Measurements from ENCODE around the gene DPP7. TPM values are rescaled to one million over a fixed set of nuclear protein-coding genes. Genes with fewer than 3 reads are reported as not detected.

DPP7 gene
- total and polyA plus RNA-seq, 4 experiments from 2014 or later: 135 to 362 (median 282) TPM

DNA sequence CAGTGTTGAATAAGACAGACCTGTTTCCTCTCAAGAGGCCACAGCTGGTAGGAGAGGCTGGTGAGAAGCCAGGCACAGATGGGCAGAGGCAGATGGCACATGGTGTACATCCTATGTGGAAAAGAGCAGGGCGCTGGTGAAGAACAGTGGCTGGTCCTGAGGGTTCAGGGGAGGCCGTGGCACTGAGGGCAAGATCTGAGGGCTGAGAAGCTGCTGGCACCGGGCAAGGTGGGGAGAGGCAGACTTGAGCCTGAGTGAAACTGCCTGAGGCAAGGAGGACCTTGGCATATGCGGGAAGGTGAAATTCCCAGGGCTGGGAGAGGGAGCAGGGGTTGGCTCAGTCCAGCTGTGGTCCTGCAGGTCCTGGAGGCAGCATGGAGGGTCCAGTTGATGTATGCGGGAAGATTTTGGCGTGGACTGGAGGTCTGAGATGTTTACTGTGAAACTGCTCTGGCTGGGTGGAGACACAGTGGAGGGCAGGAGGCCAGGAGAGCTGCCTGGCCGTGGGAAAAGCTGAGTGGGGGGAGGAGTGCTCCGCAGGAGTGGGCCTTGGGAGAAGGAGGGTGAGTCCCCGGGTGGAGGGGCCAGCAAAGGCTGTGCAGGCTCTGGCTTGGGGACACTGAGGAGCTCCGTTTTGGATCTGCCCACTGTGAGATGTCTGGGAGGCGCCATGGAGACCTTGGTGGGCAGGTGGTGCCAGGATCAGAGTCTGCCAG is 25.1 kb downstream of the DPP7 start:
- ChIA-PET POLR2A (ENCODE audit: partially characterized antibody) (interaction anchor here (0.6 to 4.4 kb wide), 4 partner anchors 25 to 167 kb away, joined by 3 to 44 read pairs (median 4); partner anchors contain the start of genes DPP7 and TUBB4B), CTCF (ENCODE audit: partially characterized antibody) (interaction anchor here (0.9 to 2.0 kb wide), 5 partner anchors 22 to 54 kb away, joined by 3 to 6 read pairs (median 4); no protein-coding TSS in a partner anchor)
- Histone ChIP-seq H3K27me3 (ENCODE audit: insufficient read depth, low read length) (no peaks in the 10 kb centered on the region), H3K4me1 (ENCODE audit: insufficient read depth, low read length) (peaks cover 29% of the 10 kb centered on the region), H3K4me3 (ENCODE audit: low read length in 2 of 2) (no peak overlapping the region), H3K27ac (ENCODE audit: low read depth, low read length) (no peak overlapping the region), H3K9me3 (ENCODE audit: control insufficient read depth in 1 of 2, low read length in 2 of 2) (no peaks in the 10 kb centered on the region), H3K36me3 (ENCODE audit: insufficient read depth, low read length) (peaks cover 4% of the 10 kb centered on the region)
- Mint-ChIP-seq H3K9me3 (peaks cover 0 to 2% (median 0%) of the 10 kb centered on the region in 8 donors), H3K27ac (peak overlapping the region; percentile 40 to 87 (median 70)), H3K36me3 (peaks cover 11 to 33% of the 10 kb centered on the region in 2 donors), H3K27me3 (no peaks in the 10 kb centered on the region), H3K4me1 (peaks cover 22 to 41% (median 32%) of the 10 kb centered on the region in 4 donors), H3K4me3 (no peak overlapping the region)
- DNase-seq: no peak
- intact Hi-C loops (cut with micrococcal nuclease): loop anchor here (5.0 kb wide), 1 partner anchor 242 kb away; the partner anchor contains the start of gene PHPT1

DNA sequence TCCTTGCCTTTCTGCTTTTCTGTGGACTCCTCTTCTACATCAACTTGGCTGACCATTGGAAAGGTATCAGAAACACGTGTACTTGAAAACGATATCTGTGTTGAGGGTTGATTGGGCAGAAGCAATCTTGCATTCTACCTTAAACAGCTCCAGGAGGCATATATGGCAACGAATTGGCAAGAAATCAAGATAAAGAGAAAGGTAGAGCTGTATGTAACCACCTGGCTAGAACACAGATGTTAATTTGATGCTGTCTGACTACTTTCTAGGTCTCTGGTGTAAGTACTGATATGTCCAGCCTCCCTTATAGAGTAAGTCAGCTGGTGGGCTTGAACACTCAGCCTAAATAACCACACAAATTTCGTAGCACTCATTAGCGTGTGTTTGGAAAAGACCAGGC is 26.4 kb downstream of the DPP7 start:
- Mint-ChIP-seq H3K4me1 (peaks cover 20 to 39% (median 31%) of the 10 kb centered on the region in 4 donors), H3K4me3 (peak overlapping the region; percentile 83 to 92 (median 90)), H3K27ac (peak overlapping the region; percentile 89 to 96 (median 95)), H3K27me3 (no peaks in the 10 kb centered on the region), H3K36me3 (peaks cover 11 to 33% of the 10 kb centered on the region in 2 donors), H3K9me3 (peaks cover 0 to 2% (median 0%) of the 10 kb centered on the region in 8 donors)
- ChIA-PET POLR2A (ENCODE audit: partially characterized antibody) (interaction anchor here (0.7 to 4.4 kb wide), 12 partner anchors 8 to 297 kb away, joined by 3 to 44 read pairs (median 9); partner anchors contain the start of genes ABCA2, DPP7, PAXX and RNF224), CTCF (ENCODE audit: partially characterized antibody) (interaction anchor here (0.9 to 3.4 kb wide), 5 partner anchors 9 to 59 kb away, joined by 3 to 38 read pairs (median 6); no protein-coding TSS in a partner anchor)
- Histone ChIP-seq H3K27ac (ENCODE audit: low read depth, low read length) (peak overlapping the region; percentile 92), H3K4me3 (ENCODE audit: low read length in 2 of 2) (no peak overlapping the region), H3K27me3 (ENCODE audit: insufficient read depth, low read length) (no peaks in the 10 kb centered on the region), H3K9me3 (ENCODE audit: control insufficient read depth in 1 of 2, low read length in 2 of 2) (no peaks in the 10 kb centered on the region), H3K4me1 (ENCODE audit: insufficient read depth, low read length) (peaks cover 29% of the 10 kb centered on the region), H3K36me3 (ENCODE audit: insufficient read depth, low read length) (peaks cover 4% of the 10 kb centered on the region)
- DNase-seq: no peak
- intact Hi-C loops (cut with micrococcal nuclease): loop anchor here (5.0 kb wide), 1 partner anchor 241 kb away; the partner anchor contains the start of gene PHPT1

DNA sequence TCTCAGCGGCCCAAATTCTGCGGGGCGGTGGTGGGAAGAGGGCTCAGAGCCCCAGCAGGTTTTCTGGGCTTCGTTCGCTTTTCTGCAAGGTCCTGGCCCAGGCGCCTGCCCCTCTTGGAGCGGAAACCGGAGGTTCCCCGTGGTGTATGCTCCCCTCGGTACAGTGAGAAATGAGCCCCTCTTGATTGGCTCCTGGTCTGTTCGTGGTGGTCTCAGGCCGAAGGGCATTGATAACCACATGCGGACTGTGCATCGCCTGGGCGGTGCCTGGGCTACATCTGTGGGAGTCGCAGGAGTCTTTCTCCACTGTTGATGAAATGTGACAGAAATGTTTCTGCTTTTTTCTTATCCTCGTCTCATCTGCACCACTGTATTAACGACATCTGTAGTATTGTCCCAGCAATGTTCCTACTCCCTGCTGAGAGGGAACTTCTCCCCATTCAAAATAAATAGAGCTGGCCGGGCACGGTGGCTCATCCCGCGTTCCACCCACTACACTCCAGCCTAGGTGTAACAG is 27.1 kb downstream of the DPP7 start:
- Histone ChIP-seq H3K36me3 (ENCODE audit: insufficient read depth, low read length) (peaks cover 4% of the 10 kb centered on the region), H3K4me3 (ENCODE audit: low read length in 2 of 2) (peak overlapping the region; percentile 81 to 82), H3K9me3 (ENCODE audit: control insufficient read depth in 1 of 2, low read length in 2 of 2) (no peaks in the 10 kb centered on the region), H3K4me1 (ENCODE audit: insufficient read depth, low read length) (peaks cover 29% of the 10 kb centered on the region), H3K27ac (ENCODE audit: low read depth, low read length) (peak overlapping the region; percentile 92), H3K27me3 (ENCODE audit: insufficient read depth, low read length) (no peaks in the 10 kb centered on the region)
- Mint-ChIP-seq H3K36me3 (peaks cover 6 to 28% of the 10 kb centered on the region in 2 donors), H3K4me3 (peak overlapping the region; percentile 83 to 92 (median 90)), H3K27me3 (no peaks in the 10 kb centered on the region), H3K4me1 (peaks cover 19 to 37% (median 29%) of the 10 kb centered on the region in 4 donors), H3K9me3 (peaks cover 0 to 1% (median 0%) of the 10 kb centered on the region in 8 donors), H3K27ac (peak overlapping the region; percentile 89 to 96 (median 95))
- intact Hi-C loops (cut with micrococcal nuclease): loop anchor here (2.0 to 5.0 kb wide), 3 partner anchors 41 to 240 kb away; partner anchors contain the start of genes ANAPC2, PHPT1 and SSNA1
- DNase-seq: no peak
- CTCF ChIA-PET (ENCODE audit: partially characterized antibody): interaction anchor here (1.2 to 3.4 kb wide), 11 partner anchors 9 to 293 kb away, joined by 4 to 38 read pairs (median 6); partner anchors contain the start of genes DPP7, TUBB4B and UAP1L1
- POLR2A ChIA-PET (ENCODE audit: partially characterized antibody): interaction anchor here (0.7 to 4.4 kb wide), 35 partner anchors 8 to 320 kb away, joined by 3 to 86 read pairs (median 7); partner anchors contain the start of genes ABCA2, AJM1, ANAPC2 and FBXW5

DNA sequence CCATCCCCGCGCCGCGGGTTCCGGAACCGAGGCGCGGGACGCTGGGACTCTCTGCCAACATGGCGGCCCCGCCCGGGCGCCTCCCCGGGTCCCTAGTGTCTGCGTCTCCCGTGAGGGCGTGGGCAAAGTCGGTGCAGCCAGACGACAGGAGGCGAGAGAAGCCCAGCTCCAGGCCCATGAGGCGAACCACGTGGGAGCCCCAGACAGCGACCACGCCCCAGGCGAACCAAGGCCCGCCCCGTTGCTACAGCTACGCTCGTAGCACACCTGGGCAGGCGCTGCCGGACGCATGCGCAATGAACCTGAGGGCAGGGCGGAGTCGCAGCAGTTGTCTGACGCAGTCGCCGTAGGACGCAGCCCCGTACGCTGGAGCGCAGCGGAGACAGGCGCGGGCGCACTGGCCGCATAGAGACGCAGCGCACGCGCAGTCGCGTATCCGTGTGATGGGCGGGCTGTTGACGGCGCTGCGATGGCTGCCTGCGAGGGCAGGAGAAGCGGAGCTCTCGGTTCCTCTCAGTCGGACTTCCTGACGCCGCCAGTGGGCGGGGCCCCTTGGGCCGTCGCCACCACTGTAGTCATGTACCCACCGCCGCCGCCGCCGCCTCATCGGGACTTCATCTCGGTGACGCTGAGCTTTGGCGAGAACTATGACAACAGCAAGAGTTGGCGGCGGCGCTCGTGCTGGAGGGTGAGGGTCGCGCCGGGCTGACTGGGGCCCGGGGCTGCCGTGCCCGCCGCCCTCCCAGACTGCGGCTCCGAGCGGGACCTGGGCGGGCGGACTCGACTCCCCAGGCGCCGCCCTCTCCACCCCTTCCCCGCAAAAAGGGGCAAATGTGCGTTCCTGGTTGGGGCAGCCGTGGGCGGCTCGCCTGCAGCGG is 27.8 kb downstream of the DPP7 start, which contains the start of gene MAN1B1:
Gene MAN1B1 (plus strand): TSS at position 455 of the 878 bp plus-strand sequence. CDS start 15 bp downstream, at position 470.
- H3K4me3 Mint-ChIP-seq: peak within 1 kb of the TSS; percentile 88 to 93 (median 90)
- peaks cover 29% of the 10 kb centered on the region for H3K4me1 ChIP-seq (ENCODE audit: insufficient read depth, low read length)
- peaks cover under 1% of the 10 kb centered on the region for H3K36me3 ChIP-seq (ENCODE audit: insufficient read depth, low read length)
- peak within 1 kb of the TSS; percentile 81 to 82 for H3K4me3 ChIP-seq (ENCODE audit: low read length in 2 of 2)
- H3K4me1 Mint-ChIP-seq: peaks cover 17 to 37% (median 28%) of the 10 kb centered on the region in 4 donors
- POLR2A ChIA-PET (ENCODE audit: partially characterized antibody): interaction anchor here (0.8 to 4.4 kb wide), 47 partner anchors 9 to 359 kb away, joined by 3 to 86 read pairs (median 5); partner anchors contain the start of genes ABCA2, AJM1, ANAPC2 and CYSRT1
- H3K27me3 Mint-ChIP-seq: no peaks in the 10 kb centered on the region
- H3K27ac ChIP-seq (ENCODE audit: low read depth, low read length): peak within 1 kb of the TSS; percentile 92
- DNase-seq: peak; percentile 98 to 100 (median 100)
- H3K27me3 ChIP-seq (ENCODE audit: insufficient read depth, low read length): no peaks in the 10 kb centered on the region
- peaks cover 5 to 25% of the 10 kb centered on the region in 2 donors for H3K36me3 Mint-ChIP-seq
- intact Hi-C loops (cut with micrococcal nuclease): loop anchor here (1.0 to 5.0 kb wide), 7 partner anchors 9 to 239 kb away; partner anchors contain the start of genes ANAPC2, NELFB, PHPT1 and SAPCD2
- H3K9me3 ChIP-seq (ENCODE audit: control insufficient read depth in 1 of 2, low read length in 2 of 2): no peaks in the 10 kb centered on the region
- CTCF ChIA-PET (ENCODE audit: partially characterized antibody): interaction anchor here (0.6 to 3.4 kb wide), 14 partner anchors 10 to 293 kb away, joined by 3 to 38 read pairs (median 5); partner anchors contain the start of genes DPP7, SAPCD2, TUBB4B and UAP1L1
- no peaks in the 10 kb centered on the region for H3K9me3 Mint-ChIP-seq
- peak within 1 kb of the TSS; percentile 90 to 99 (median 96) for H3K27ac Mint-ChIP-seq

DNA sequence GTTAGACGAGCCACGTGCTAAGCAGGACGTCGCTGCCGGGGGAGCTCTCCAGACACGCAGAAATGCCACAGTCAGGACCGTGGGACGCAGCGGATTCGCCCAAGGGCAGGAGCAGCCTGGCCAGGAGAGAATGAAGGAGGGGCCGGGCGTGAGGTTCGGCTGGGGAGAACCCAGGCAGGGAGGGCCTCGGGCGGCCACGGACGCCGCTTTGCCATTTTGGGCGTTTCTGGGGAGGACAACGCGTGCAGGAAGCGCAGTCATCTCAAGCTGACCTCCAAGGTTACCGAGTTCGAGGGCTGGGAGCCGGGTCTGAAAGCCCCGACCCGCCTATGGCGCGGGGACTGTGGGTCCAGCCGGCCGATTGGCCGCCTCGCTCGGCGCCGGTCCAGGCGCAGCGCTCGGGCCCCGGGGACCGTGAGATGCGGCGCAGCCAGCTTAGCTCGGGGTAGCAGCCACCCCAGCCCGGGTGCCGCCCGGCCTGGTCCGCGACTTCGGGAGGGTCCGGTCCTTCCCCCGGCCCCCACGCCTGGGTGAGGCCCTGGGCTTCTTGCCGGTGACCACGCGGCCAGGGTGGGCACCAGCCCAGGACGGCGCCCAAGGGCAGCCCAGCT is 28.5 kb downstream of the DPP7 start:
- Histone ChIP-seq H3K36me3 (ENCODE audit: insufficient read depth, low read length) (no peaks in the 10 kb centered on the region), H3K4me3 (ENCODE audit: low read length in 2 of 2) (peak overlapping the region; percentile 61 to 70), H3K9me3 (ENCODE audit: control insufficient read depth in 1 of 2, low read length in 2 of 2) (no peaks in the 10 kb centered on the region), H3K27me3 (ENCODE audit: insufficient read depth, low read length) (no peaks in the 10 kb centered on the region), H3K27ac (ENCODE audit: low read depth, low read length) (peak overlapping the region; percentile 92), H3K4me1 (ENCODE audit: insufficient read depth, low read length) (peaks cover 29% of the 10 kb centered on the region)
- H3K4me1 Mint-ChIP-seq: peaks cover 17 to 37% (median 28%) of the 10 kb centered on the region in 4 donors
- peaks cover 5 to 25% of the 10 kb centered on the region in 2 donors for H3K36me3 Mint-ChIP-seq
- peak in 2 of 5 donors; percentile 19 to 24 for DNase-seq
- peak overlapping the region; percentile 82 to 93 (median 88) for H3K4me3 Mint-ChIP-seq
- no peaks in the 10 kb centered on the region for H3K9me3 Mint-ChIP-seq
- intact Hi-C loops (cut with micrococcal nuclease): loop anchor here (1.0 to 5.0 kb wide), 7 partner anchors 9 to 239 kb away; partner anchors contain the start of genes ANAPC2, NELFB, PHPT1 and SAPCD2
- H3K27ac Mint-ChIP-seq: peak overlapping the region; percentile 90 to 99 (median 96)
- no peaks in the 10 kb centered on the region for H3K27me3 Mint-ChIP-seq
- POLR2A ChIA-PET (ENCODE audit: partially characterized antibody): interaction anchor here (0.8 to 4.4 kb wide), 42 partner anchors 9 to 358 kb away, joined by 3 to 86 read pairs (median 6); partner anchors contain the start of genes ABCA2, AJM1, ANAPC2 and CYSRT1
- CTCF ChIA-PET (ENCODE audit: partially characterized antibody): interaction anchor here (0.6 to 3.4 kb wide), 13 partner anchors 10 to 292 kb away, joined by 3 to 38 read pairs (median 5); partner anchors contain the start of genes SAPCD2, TUBB4B and UAP1L1

Measured in CD4-positive, alpha-beta memory T cell (primary cell).